GM23338 (cell line): ENCODE results near the gene MRPL32.

Experiments used
- CREB1 ChIP-seq: fragments of 250-450 bp; sonication (Bioruptor Pico); IDR thresholded peaks from 2 replicates; pipeline ENCODE4 v1.5.0; 2020; ENCODE audit warnings: low read depth, mild to moderate bottlenecking, moderate library complexity
- CTCF ChIP-seq, 2 experiments: fragments of 200-600 bp in 1 of 2; sonication (generic) in 1 of 2; conservative IDR thresholded peaks; 2 replicates each; pipeline versions ENCODE4 v1.5.1 to v1.6.1; 2016 to 2017; ENCODE audit warnings: antibody characterized with exemption in 2 of 2, low read depth in 2 of 2, mild to moderate bottlenecking in 2 of 2, moderate library complexity in 1 of 2
- EZH2 ChIP-seq: fragments of 200-600 bp; sonication (generic); IDR thresholded peaks from one replicate; pipeline ENCODE4 v1.8.0; 2017; ENCODE audit warnings: antibody characterized with exemption, mild to moderate bottlenecking, low read depth; ENCODE audit not compliant: unreplicated experiment
- EZH2phosphoT487 ChIP-seq: fragments of 200-600 bp; sonication (generic); IDR thresholded peaks from one replicate; pipeline ENCODE4 v1.8.1; 2018; ENCODE audit warnings: antibody characterized with exemption; ENCODE audit not compliant: unreplicated experiment
- JUNB ChIP-seq: IDR thresholded peaks from one replicate; pipeline ENCODE4 v1.6.1; 2016; ENCODE audit warnings: antibody characterized with exemption; ENCODE audit not compliant: unreplicated experiment
- POLR2AphosphoS5 ChIP-seq: IDR thresholded peaks from 2 replicates; pipeline ENCODE4 v1.6.1; 2016; ENCODE audit warnings: antibody characterized with exemption, low read depth
- STAT1 ChIP-seq: IDR thresholded peaks from one replicate; pipeline ENCODE4 v1.6.1; 2016; ENCODE audit warnings: antibody characterized with exemption; ENCODE audit not compliant: unreplicated experiment
- ZNF331 ChIP-seq: fragments of 250-450 bp; sonication (Bioruptor Pico); IDR thresholded peaks from 2 replicates; pipeline ENCODE4 v1.5.0; 2020; ENCODE audit warnings: low read depth, mild to moderate bottlenecking, moderate library complexity
- TF ChIP-seq, protein P1 (sequence below): IDR thresholded peaks from 2 replicates; pipeline ENCODE4 v1.6.1; 2016; ENCODE audit warnings: antibody characterized with exemption
- TF ChIP-seq, protein P2 (sequence below): IDR thresholded peaks from one replicate; pipeline ENCODE4 v1.6.1; 2018; ENCODE audit warnings: antibody characterized with exemption; ENCODE audit not compliant: unreplicated experiment

GRCh38 chr7:42929449-42929848 lies 2.7 kb upstream of the MRPL32 start:
- TF ChIP-seq EZH2 (no peak), CTCF (conservative IDR thresholded peaks at IDR 0.05; ENCODE audit: low read depth in 2 of 2) (no peak), POLR2AphosphoS5 (no peak), STAT1 (no peak), CREB1 (CRISPR knock-in tag) (no peak), JUNB (no peak), EZH2phosphoT487 (no peak), ZNF331 (CRISPR knock-in tag) (no peak)
- TF ChIP-seq, protein P1, sequence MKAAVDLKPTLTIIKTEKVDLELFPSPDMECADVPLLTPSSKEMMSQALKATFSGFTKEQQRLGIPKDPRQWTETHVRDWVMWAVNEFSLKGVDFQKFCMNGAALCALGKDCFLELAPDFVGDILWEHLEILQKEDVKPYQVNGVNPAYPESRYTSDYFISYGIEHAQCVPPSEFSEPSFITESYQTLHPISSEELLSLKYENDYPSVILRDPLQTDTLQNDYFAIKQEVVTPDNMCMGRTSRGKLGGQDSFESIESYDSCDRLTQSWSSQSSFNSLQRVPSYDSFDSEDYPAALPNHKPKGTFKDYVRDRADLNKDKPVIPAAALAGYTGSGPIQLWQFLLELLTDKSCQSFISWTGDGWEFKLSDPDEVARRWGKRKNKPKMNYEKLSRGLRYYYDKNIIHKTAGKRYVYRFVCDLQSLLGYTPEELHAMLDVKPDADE: no peak
- TF ChIP-seq, protein P2, sequence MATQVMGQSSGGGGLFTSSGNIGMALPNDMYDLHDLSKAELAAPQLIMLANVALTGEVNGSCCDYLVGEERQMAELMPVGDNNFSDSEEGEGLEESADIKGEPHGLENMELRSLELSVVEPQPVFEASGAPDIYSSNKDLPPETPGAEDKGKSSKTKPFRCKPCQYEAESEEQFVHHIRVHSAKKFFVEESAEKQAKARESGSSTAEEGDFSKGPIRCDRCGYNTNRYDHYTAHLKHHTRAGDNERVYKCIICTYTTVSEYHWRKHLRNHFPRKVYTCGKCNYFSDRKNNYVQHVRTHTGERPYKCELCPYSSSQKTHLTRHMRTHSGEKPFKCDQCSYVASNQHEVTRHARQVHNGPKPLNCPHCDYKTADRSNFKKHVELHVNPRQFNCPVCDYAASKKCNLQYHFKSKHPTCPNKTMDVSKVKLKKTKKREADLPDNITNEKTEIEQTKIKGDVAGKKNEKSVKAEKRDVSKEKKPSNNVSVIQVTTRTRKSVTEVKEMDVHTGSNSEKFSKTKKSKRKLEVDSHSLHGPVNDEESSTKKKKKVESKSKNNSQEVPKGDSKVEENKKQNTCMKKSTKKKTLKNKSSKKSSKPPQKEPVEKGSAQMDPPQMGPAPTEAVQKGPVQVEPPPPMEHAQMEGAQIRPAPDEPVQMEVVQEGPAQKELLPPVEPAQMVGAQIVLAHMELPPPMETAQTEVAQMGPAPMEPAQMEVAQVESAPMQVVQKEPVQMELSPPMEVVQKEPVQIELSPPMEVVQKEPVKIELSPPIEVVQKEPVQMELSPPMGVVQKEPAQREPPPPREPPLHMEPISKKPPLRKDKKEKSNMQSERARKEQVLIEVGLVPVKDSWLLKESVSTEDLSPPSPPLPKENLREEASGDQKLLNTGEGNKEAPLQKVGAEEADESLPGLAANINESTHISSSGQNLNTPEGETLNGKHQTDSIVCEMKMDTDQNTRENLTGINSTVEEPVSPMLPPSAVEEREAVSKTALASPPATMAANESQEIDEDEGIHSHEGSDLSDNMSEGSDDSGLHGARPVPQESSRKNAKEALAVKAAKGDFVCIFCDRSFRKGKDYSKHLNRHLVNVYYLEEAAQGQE: no peak
